ENCODE data around the gene MRGPRD. TPM values are rescaled to one million over a fixed set of nuclear protein-coding genes. Genes with fewer than 3 reads are reported as not detected.

Gene MRGPRD
- total RNA-seq, 1 experiment from 2014 or later = not detected

DNA sequence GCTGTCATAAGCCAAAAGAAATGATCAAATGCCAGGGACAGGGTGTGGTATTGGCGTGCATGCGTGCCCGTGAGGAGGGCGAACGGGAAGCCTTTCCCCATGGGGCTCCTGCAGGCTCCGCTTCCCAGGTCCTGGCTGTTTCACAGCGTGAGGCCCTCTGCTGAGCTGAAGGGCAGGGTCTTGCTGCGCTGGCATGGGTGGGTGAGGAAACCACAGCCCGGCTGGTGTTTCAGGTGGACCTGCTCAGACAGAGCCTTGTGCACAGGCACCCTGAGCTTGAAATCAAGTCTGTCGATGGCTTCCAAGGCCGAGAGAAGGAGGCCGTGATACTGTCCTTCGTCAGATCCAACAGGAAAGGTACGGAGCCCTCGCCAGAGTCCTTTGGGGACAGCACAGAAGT lies 45.7 kb downstream of the MRGPRD start:
- TF ChIP-seq, protein P1, sequence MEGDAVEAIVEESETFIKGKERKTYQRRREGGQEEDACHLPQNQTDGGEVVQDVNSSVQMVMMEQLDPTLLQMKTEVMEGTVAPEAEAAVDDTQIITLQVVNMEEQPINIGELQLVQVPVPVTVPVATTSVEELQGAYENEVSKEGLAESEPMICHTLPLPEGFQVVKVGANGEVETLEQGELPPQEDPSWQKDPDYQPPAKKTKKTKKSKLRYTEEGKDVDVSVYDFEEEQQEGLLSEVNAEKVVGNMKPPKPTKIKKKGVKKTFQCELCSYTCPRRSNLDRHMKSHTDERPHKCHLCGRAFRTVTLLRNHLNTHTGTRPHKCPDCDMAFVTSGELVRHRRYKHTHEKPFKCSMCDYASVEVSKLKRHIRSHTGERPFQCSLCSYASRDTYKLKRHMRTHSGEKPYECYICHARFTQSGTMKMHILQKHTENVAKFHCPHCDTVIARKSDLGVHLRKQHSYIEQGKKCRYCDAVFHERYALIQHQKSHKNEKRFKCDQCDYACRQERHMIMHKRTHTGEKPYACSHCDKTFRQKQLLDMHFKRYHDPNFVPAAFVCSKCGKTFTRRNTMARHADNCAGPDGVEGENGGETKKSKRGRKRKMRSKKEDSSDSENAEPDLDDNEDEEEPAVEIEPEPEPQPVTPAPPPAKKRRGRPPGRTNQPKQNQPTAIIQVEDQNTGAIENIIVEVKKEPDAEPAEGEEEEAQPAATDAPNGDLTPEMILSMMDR (IDR thresholded peaks at IDR 0.05 in 2 of 3, conservative IDR thresholded peaks at IDR 0.05 in 1 of 3; ENCODE audit: borderline replicate concordance in 1 of 3, insufficient read depth in 1 of 3, low read depth in 2 of 3, low read length in 2 of 3) = no peak
- TF ChIP-seq EZH2phosphoT487 (IDR thresholded peaks at IDR 0.05; ENCODE audit: borderline replicate concordance) (no peak), SRF (IDR thresholded peaks at IDR 0.05; ENCODE audit: low read depth) (no peak), TCF7L2 (IDR thresholded peaks at IDR 0.05; ENCODE audit: borderline replicate concordance, extremely low read depth, insufficient read depth, insufficient read length) (no peak), ZNF274 (IDR thresholded peaks at IDR 0.05; ENCODE audit: low read depth, low read length) (no peak), YY1 (IDR thresholded peaks at IDR 0.05; ENCODE audit: extremely low read depth, insufficient replicate concordance, low read depth, low read length) (no peak), JUND (IDR thresholded peaks at IDR 0.05) (no peak), POLR2AphosphoS5 (IDR thresholded peaks at IDR 0.05; ENCODE audit: low read depth, low read length) (no peak), RAD21 (IDR thresholded peaks at IDR 0.05; ENCODE audit: low read depth) (no peak)
- peaks cover 13 to 20% of the 10 kb centered on the region in 2 experiments; a peak in 2 of 4 replicates for H3K36me3 ChIP-seq (ENCODE audit: control insufficient read depth in 1 of 2, insufficient read depth in 2 of 2, low read length in 2 of 2)
- ChIA-PET RAD21 (ENCODE audit: low non-redundant PET in 1 of 2, low total read pairs in 2 of 2, uncharacterized antibody in 2 of 2, unreplicated experiment in 2 of 2) (no interaction called here), POLR2A (no interaction called here), CTCF (no interaction called here)
- no peaks in the 10 kb centered on the region for H3K9me2 ChIP-seq (ENCODE audit: insufficient read depth)
- no peaks in the 10 kb centered on the region for H4K20me1 ChIP-seq (ENCODE audit: insufficient read depth)
- no peaks in the 10 kb centered on the region for H3K27me3 ChIP-seq (ENCODE audit: insufficient read depth, low read length)
- H3K4me1 ChIP-seq (ENCODE audit: control insufficient read depth in 1 of 2, insufficient read depth in 2 of 2, low read length in 2 of 2) = no peaks in the 10 kb centered on the region
- DNase-seq (ENCODE audit: low read depth, low spot score) (no peak), ATAC-seq (no peak)
- no peak overlapping the region for H3K4me3 ChIP-seq (replicated peaks in 1 of 2; ENCODE audit: low read depth in 1 of 2, low read length in 2 of 2)
- H3K79me2 ChIP-seq (ENCODE audit: insufficient read depth, low read length) = no peaks in the 10 kb centered on the region
- no peak overlapping the region for H3K27ac ChIP-seq (ENCODE audit: low read depth, low read length)
- no peak overlapping the region for H3K9ac ChIP-seq (ENCODE audit: low read length)
- intact Hi-C loops (cut with micrococcal nuclease) = no loop called here
- no peaks in the 10 kb centered on the region for H3K9me3 ChIP-seq (ENCODE audit: control insufficient read depth in 1 of 2, insufficient read depth in 1 of 2, low read depth in 1 of 2, low read length in 2 of 2)
- H3K4me2 ChIP-seq (ENCODE audit: low read length) = no peak overlapping the region
- no TSS peak for BruUV-seq (replicated peaks)
- H2AFZ ChIP-seq (ENCODE audit: low read depth, low read length, poor library complexity, severe bottlenecking) = no peak overlapping the region

All from HCT116 (cell line).